Ovary (tissue), 9 donors: ENCODE measurements around the gene IDH3A. TPM values are rescaled to one million over a fixed set of nuclear protein-coding genes. Genes with fewer than 3 reads are reported as not detected.

Experiments used
- DNase-seq, 5 donors: peaks; one replicate each; pipeline ENCODE4 v3.0.0-alpha.2; 2019 to 2020
- H3K27ac ChIP-seq, 2 donors: fragments of 200-600 bp; one replicate each; pipeline versions ENCODE4 v1.5.1 to v1.8.0; 2019 to 2022
- H3K27me3 ChIP-seq: fragments of 200-600 bp; one replicate; pipeline ENCODE4 v1.8.0; 2022
- H3K36me3 ChIP-seq: fragments of 200-600 bp; sonication (generic); one replicate; pipeline ENCODE4 v1.5.1; 2019
- H3K4me1 ChIP-seq: one replicate; pipeline ENCODE4 v1.8.1; 2013; ENCODE audit warnings: mild to moderate bottlenecking, moderate library complexity; ENCODE audit not compliant: insufficient read depth
- H3K4me3 ChIP-seq: fragments of 200-600 bp; sonication (generic); one replicate; pipeline ENCODE4 v1.5.1; 2017
- H3K9me3 ChIP-seq, 2 donors: fragments of 200-600 bp in 1 of 2; sonication (generic) in 1 of 2; one replicate each; pipeline versions ENCODE4 v1.5.1 to v1.8.1; 2013 to 2019; ENCODE audit warnings: mild to moderate bottlenecking in 1 of 2, moderate library complexity in 1 of 2
- CTCF ChIP-seq, 3 donors: fragments of 450-650 bp in 2 of 3; fragments of 200-600 bp in 1 of 3; IDR thresholded peaks; one replicate each; pipeline versions ENCODE4 v1.5.1 to v1.8.0; 2016 to 2022; ENCODE audit warnings: antibody characterized with exemption in 3 of 3, mild to moderate bottlenecking in 1 of 3
- EP300 ChIP-seq: sonication (generic); formaldehyde crosslinking; IDR thresholded peaks from one replicate; pipeline ENCODE4 v1.6.1; 2017; ENCODE audit warnings: antibody characterized with exemption
- POLR2A ChIP-seq: fragments of 450-650 bp; IDR thresholded peaks from one replicate; pipeline ENCODE4 v1.6.1; 2017; ENCODE audit warnings: antibody characterized with exemption, mild to moderate bottlenecking, moderate library complexity
- WGBS, 3 donors: extraction: QIAGEN DNeasy Blood & Tissue Kit in 1 of 3; methylation state at CpG; one replicate each; pipeline versions ENCODE4 v1.1.5 to v1.1.7; 2013 to 2017; 5-methylcytosine and 5-hydroxymethylcytosine counted together
- intact Hi-C, 4 donors: fragments of 100-400 bp; cut with DNase I; formaldehyde crosslinking; loops; one replicate each; pipeline versions ENCODE4 v1.11.0 to v1.15.1; 2022 to 2023
- polyA plus RNA-seq, 2 donors: library from polyadenylated mRNA; stranded (reverse); fragments of 200-250 nt in 1 of 2; fragments of 350-450 nt in 1 of 2; fragmentation: Illumina TruSeq in 1 of 2; extraction: RNeasy Lipid Tissue Mini Kit (QIAGEN cat#74804) in 1 of 2; gene quantifications; one replicate each; pipeline ENCODE4 v1.2.3, GENCODE V29; 2013 to 2014
- total RNA-seq, 7 donors: library from RNA; depleted of rRNA in 2 of 7; stranded (reverse); fragments of >200 nt in 2 of 7; fragmentation: NEBNext Ultra II Directional in 3 of 7; extraction: Animal tissue kit (Norgen Biotek cat#: 25700) in 3 of 7; gene quantifications; one replicate each; pipeline versions ENCODE4 v1.1.0 to v1.2.4, GENCODE V29; 2016 to 2023
- donor health status: DM: no; HTN: no; CAD: no; lungs with moderate emphysema.
- donor health status: DM: no; HTN: no; CAD: no.
- donor health status: Bipolar disorder and iron deficiency.
- donor health status: DM: yes; HTN: yes; CAD: no.
- donor health status: DM: no; HTN: no; CAD: no.
- donor health status: DM: yes; HTN: yes; CAD: no.

The IDH3A gene
- total and polyA plus RNA-seq, 9 donors: 19.4 to 82.4 (median 58.6) TPM

- H3K27me3 ChIP-seq: no peaks in the 10 kb centered on the region
- DNase-seq: no peak
- 85 to 88% (median 86%) methylated on average over 6 of the region's 6 CpGs for WGBS, 3 donors
- no peak overlapping the region for H3K4me3 ChIP-seq
- TF ChIP-seq EP300 (no peak), CTCF (IDR thresholded peaks at IDR 0.05) (no peak), POLR2A (no peak)
- H3K9me3 ChIP-seq: no peaks in the 10 kb centered on the region
- no peak overlapping the region for H3K27ac ChIP-seq
- intact Hi-C loops: no loop called here
- no peaks in the 10 kb centered on the region for H3K4me1 ChIP-seq
- H3K36me3 ChIP-seq: no peaks in the 10 kb centered on the region
Measured at GRCh38 chr15:78102741-78103140, 46.4 kb upstream of the IDH3A start.

GRCh38 chr15:78103406-78104118, 45.6 kb upstream of the IDH3A start:
- WGBS, 3 donors: 90 to 92% (median 92%) methylated on average over 12 of the region's 12 CpGs
- no peaks in the 10 kb centered on the region for H3K27me3 ChIP-seq
- H3K36me3 ChIP-seq: no peaks in the 10 kb centered on the region
- intact Hi-C loops: no loop called here
- no peak overlapping the region for H3K27ac ChIP-seq
- no peak overlapping the region for H3K4me3 ChIP-seq
- H3K9me3 ChIP-seq: no peaks in the 10 kb centered on the region
- TF ChIP-seq CTCF (IDR thresholded peaks at IDR 0.05): no peak
- TF ChIP-seq POLR2A: no peak
- TF ChIP-seq EP300: no peak
- no peaks in the 10 kb centered on the region for H3K4me1 ChIP-seq
- DNase-seq: no peak

DNA sequence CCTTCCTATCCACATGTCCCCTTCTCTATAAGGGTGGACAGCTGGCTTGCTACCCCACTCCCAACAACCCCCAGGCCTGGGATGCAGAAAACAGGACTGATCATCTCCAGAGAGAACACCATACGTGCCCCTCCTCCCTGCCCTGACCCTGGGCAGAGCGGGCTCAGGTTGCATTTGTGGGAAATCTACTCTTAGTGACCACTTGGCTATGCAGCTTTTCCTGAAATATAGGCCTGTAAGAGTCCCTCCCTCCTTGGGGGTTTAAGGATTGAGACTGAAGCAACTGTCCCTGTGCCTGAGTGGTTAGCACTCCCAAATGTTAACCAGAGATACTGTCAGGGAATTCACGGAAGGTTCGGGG, 45.1 kb upstream of the IDH3A start:
- Histone ChIP-seq H3K4me3 (no peak overlapping the region), H3K9me3 (no peaks in the 10 kb centered on the region), H3K4me1 (no peaks in the 10 kb centered on the region), H3K36me3 (no peaks in the 10 kb centered on the region), H3K27ac (no peak overlapping the region), H3K27me3 (no peaks in the 10 kb centered on the region)
- intact Hi-C loops: no loop called here
- 92 to 99% (median 97%) methylated on average over 4 of the region's 4 CpGs for WGBS, 3 donors
- DNase-seq: no peak
- TF ChIP-seq POLR2A (no peak), EP300 (no peak), CTCF (IDR thresholded peaks at IDR 0.05) (no peak)

DNA sequence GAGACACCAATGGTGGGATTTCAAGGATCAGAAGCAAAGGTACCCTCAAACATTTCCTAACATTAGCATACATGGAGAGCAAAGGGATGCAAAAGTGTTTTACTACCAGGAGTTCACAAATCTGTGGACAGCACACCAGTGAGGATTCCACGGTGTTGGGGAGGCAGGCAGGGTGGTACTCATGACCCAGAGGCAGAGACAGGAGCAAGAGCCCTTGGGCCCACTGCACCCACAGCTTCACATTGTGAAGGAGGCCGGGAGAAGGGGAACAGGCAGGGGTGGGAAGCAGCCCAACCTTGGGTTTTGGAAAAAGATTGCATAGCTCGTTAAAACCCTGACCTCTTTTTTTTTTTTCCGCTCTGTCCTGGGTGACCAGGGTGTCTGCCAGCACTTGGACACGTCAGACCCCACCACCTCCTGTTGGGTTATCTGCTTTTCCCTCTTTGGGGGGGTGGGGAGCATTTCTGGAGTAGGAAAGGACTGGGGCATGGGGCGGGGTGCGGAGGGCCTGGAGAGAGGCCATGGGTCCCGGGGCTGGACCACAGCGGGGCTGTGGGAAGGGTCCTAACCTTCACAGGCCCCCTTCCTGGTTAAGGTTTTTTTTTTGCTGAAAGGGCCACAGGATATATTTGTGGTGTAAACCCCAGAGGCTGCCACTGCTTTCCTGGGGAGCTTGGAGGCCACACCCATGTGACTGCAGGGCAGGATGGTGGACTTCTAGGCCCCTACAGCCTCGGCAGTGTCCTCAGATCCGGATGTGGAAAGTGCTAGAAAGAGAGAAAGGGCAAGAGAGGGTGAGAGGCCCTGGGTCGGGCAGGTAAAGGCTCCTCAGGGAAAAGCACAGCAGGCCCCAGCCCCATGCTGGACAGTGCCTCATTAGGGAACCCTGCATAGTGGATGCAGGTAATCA, 44.3 kb upstream of the IDH3A start:
- Histone ChIP-seq H3K4me3 (no peak overlapping the region), H3K27me3 (no peaks in the 10 kb centered on the region), H3K36me3 (no peaks in the 10 kb centered on the region), H3K4me1 (no peaks in the 10 kb centered on the region), H3K9me3 (no peaks in the 10 kb centered on the region), H3K27ac (no peak overlapping the region)
- intact Hi-C loops: loop anchor here in 1 of 4 donors (5.0 kb wide), 1 partner anchor 138 kb away; no protein-coding TSS in a partner anchor
- WGBS, 3 donors: 80 to 87% (median 82%) methylated on average over 12 of the region's 12 CpGs
- TF ChIP-seq CTCF (IDR thresholded peaks at IDR 0.05) (no peak), POLR2A (no peak)
- DNase-seq: no peak
